ENCODE data around the gene ZAR1. TPM values are rescaled to one million over a fixed set of nuclear protein-coding genes. Genes with fewer than 3 reads are reported as not detected.

Gene ZAR1
- polyA plus RNA-seq, 1 donor (not counting 4 experiments of a cell fraction or from before 2014, with no cell fraction given): not detected

DNA sequence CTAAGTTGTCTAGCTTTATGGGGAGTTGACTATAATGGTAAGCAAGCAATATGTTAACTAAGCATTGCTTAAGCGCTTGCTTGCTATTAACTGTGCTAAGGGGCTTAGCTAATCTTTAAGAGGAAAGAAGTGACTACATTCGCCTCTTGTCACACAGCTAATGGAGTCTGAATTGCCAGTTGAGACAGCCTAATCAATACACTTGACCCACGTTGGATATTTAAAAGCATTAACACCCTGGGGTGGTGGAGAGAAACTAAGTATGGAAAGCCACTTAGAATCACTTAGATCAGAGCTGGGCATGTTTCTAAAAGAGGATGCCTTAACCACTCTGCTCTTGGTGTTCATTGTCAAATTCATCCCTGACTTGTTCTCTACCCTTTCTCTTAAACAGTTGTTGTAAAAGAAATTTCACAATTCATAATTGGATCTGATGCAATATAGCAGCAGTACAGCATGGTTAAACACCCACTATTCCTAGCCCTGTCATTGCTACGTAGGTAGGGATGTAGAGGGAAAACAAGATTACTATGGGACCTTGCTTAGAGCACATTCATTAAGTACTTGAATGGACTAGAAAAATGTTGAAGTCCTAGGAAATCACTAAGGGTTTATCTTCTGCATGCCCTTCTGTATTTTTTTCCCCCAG, 3.5 kb downstream of the ZAR1 start:
- no peak overlapping the region for H3K9ac ChIP-seq (ENCODE audit: control insufficient read depth, extremely low read depth, insufficient read depth, low read length)
- H3K4me1 ChIP-seq (ENCODE audit: control insufficient read depth, extremely low read depth, insufficient read depth, low read length): no peaks in the 10 kb centered on the region
- no peaks in the 10 kb centered on the region for H3K36me3 ChIP-seq (ENCODE audit: control insufficient read depth in 2 of 2, extremely low read depth in 1 of 2, insufficient read depth in 2 of 2, low read length in 2 of 2)
- peaks cover 28% of the 10 kb centered on the region for H3K27me3 ChIP-seq (ENCODE audit: control insufficient read depth, extremely low read depth, insufficient read depth, low read length)
- H3K9me1 ChIP-seq (ENCODE audit: control insufficient read depth, extremely low read depth, insufficient read depth, low read length): no peaks in the 10 kb centered on the region
- no peaks in the 10 kb centered on the region for H3K79me2 ChIP-seq (ENCODE audit: control insufficient read depth, insufficient read depth, low read length)
- no peak overlapping the region for H3K4me3 ChIP-seq (ENCODE audit: control insufficient read depth in 2 of 3, extremely low read depth in 1 of 3, insufficient read depth in 2 of 3, low read depth in 1 of 3, low read length in 3 of 3)
- H2AFZ ChIP-seq (ENCODE audit: control insufficient read depth, low read length): no peak overlapping the region
- no peak for DNase-seq (ENCODE audit: low read depth, low spot score)
- dilution Hi-C loops (cut with MboI; ENCODE audit: extremely low pct_ligation_motif_present, low sequenced_read_pairs): no loop called here
- H3K27ac ChIP-seq (ENCODE audit: control insufficient read depth, insufficient read depth, low read length): no peak overlapping the region
- TF ChIP-seq, protein P1, sequence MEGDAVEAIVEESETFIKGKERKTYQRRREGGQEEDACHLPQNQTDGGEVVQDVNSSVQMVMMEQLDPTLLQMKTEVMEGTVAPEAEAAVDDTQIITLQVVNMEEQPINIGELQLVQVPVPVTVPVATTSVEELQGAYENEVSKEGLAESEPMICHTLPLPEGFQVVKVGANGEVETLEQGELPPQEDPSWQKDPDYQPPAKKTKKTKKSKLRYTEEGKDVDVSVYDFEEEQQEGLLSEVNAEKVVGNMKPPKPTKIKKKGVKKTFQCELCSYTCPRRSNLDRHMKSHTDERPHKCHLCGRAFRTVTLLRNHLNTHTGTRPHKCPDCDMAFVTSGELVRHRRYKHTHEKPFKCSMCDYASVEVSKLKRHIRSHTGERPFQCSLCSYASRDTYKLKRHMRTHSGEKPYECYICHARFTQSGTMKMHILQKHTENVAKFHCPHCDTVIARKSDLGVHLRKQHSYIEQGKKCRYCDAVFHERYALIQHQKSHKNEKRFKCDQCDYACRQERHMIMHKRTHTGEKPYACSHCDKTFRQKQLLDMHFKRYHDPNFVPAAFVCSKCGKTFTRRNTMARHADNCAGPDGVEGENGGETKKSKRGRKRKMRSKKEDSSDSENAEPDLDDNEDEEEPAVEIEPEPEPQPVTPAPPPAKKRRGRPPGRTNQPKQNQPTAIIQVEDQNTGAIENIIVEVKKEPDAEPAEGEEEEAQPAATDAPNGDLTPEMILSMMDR (optimal IDR thresholded peaks at IDR 0.05 in 1 of 3, IDR thresholded peaks at IDR 0.05 in 1 of 3, conservative IDR thresholded peaks at IDR 0.05 in 1 of 3; ENCODE audit: extremely low read depth in 1 of 3, insufficient read depth in 2 of 3, low read length in 3 of 3): no peak
- no peak for TF ChIP-seq EZH2 (IDR thresholded peaks at IDR 0.05; ENCODE audit: low read length)
- no peak overlapping the region for H3K4me2 ChIP-seq (ENCODE audit: control insufficient read depth, extremely low read depth, insufficient read depth, low read depth, low read length)
- no peak for FAIRE-seq
- no peaks in the 10 kb centered on the region for H3K9me3 ChIP-seq (ENCODE audit: control insufficient read depth, low read depth, low read length)
- H4K20me1 ChIP-seq (ENCODE audit: control insufficient read depth, extremely low read depth, insufficient read depth, low read length): no peaks in the 10 kb centered on the region

DNA sequence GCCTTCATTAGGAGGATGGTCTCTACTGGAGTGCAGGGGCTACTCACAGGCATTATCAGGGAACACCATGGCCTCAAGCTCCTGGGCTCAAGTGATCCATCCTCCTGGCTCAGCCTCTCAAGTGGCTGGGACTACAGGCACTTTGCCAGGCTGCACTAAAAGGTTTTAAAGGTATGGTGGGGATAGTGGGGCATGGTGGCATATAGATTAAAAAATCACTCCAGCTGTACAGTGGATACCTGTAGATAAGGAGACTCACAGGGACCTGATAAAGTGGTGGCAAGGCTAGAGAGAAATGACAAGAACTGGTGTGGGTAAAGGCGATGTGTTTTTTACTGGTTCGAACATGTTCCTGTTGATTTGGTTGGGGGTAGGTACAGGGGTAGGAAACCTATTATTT, 5.9 kb downstream of the ZAR1 start:
- Histone ChIP-seq H3K9ac (ENCODE audit: control insufficient read depth, extremely low read depth, insufficient read depth, low read length) (no peak overlapping the region), H3K4me2 (ENCODE audit: control insufficient read depth, extremely low read depth, insufficient read depth, low read depth, low read length) (no peak overlapping the region), H3K27ac (ENCODE audit: control insufficient read depth, insufficient read depth, low read length) (no peak overlapping the region), H3K9me1 (ENCODE audit: control insufficient read depth, extremely low read depth, insufficient read depth, low read length) (no peaks in the 10 kb centered on the region), H4K20me1 (ENCODE audit: control insufficient read depth, extremely low read depth, insufficient read depth, low read length) (no peaks in the 10 kb centered on the region), H3K79me2 (ENCODE audit: control insufficient read depth, insufficient read depth, low read length) (no peaks in the 10 kb centered on the region), H3K4me1 (ENCODE audit: control insufficient read depth, extremely low read depth, insufficient read depth, low read length) (no peaks in the 10 kb centered on the region), H3K27me3 (ENCODE audit: control insufficient read depth, extremely low read depth, insufficient read depth, low read length) (peaks cover 10% of the 10 kb centered on the region), H2AFZ (ENCODE audit: control insufficient read depth, low read length) (no peak overlapping the region), H3K36me3 (ENCODE audit: control insufficient read depth in 2 of 2, extremely low read depth in 1 of 2, insufficient read depth in 2 of 2, low read length in 2 of 2) (peaks cover 3 to 9% of the 10 kb centered on the region in 2 experiments), H3K4me3 (ENCODE audit: control insufficient read depth in 2 of 3, extremely low read depth in 1 of 3, insufficient read depth in 2 of 3, low read depth in 1 of 3, low read length in 3 of 3) (no peak overlapping the region), H3K9me3 (ENCODE audit: control insufficient read depth, low read depth, low read length) (no peaks in the 10 kb centered on the region)
- FAIRE-seq (no peak), DNase-seq (ENCODE audit: low read depth, low spot score) (no peak)
- dilution Hi-C loops (cut with MboI; ENCODE audit: extremely low pct_ligation_motif_present, low sequenced_read_pairs): no loop called here
- TF ChIP-seq, protein P1 (optimal IDR thresholded peaks at IDR 0.05 in 1 of 3, IDR thresholded peaks at IDR 0.05 in 1 of 3, conservative IDR thresholded peaks at IDR 0.05 in 1 of 3; ENCODE audit: extremely low read depth in 1 of 3, insufficient read depth in 2 of 3, low read length in 3 of 3): no peak
- no peak for TF ChIP-seq EZH2 (IDR thresholded peaks at IDR 0.05; ENCODE audit: low read length)
